ENCODE measurements around the gene MAPKAPK2.
A peak's percentile ranks its signal among the peaks of the same experiment; 100 is the strongest.

Gene MAPKAPK2

DNA sequence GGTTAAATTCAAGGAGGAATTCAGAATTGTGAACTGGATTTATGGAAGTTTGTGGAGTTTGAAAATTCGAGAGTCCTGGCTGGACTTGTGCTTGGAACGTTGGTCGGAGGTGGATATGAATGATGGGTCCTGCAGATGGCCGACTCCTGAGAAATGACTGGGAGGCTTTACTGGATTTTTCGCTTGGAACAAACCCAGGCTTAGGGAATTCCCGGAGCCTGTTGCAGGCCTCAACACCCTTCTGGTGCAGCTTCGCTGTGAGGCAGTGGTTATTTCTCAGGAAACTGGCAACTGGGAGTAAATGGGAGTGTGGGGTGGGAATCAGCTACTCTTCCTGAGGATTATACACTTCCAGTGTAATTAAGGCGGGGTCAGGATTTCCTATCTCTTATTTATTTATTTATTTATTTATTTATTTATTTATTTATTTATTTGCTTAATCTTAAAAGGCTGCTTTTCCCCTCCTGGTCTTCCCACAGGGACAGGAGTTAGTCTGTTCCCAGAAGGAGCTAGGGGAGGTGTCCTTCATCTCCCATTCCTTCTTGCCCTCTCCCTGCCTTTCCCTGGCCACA, 21.1 kb downstream of the MAPKAPK2 start:
- DNase-seq, result no peak

DNA sequence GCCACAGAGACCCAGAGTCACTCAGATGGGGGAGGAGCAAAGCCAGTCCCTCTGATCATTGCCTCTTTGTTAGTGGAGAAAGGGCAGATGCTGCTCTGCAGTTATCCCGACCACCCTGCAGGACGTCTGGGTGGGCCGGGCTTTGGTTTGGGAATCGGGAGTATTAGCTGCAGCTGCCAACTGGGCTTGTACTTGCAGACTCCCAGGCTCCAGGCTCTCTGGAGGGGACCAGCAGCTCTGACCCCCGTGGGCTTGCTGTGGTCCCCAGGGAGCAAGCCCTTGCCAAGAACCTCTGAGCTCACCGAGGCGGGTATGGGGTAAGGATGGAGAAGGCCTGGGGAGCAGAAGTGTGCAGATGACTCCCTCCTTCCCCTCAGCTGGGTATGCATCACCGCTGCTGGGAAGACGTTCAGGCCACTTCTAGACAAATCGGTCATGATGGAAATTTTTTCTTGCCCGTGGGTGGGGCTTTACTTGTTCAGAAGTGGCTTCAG, 21.6 kb downstream of the MAPKAPK2 start:
- peak; percentile 66 to 72 for DNase-seq

DNA sequence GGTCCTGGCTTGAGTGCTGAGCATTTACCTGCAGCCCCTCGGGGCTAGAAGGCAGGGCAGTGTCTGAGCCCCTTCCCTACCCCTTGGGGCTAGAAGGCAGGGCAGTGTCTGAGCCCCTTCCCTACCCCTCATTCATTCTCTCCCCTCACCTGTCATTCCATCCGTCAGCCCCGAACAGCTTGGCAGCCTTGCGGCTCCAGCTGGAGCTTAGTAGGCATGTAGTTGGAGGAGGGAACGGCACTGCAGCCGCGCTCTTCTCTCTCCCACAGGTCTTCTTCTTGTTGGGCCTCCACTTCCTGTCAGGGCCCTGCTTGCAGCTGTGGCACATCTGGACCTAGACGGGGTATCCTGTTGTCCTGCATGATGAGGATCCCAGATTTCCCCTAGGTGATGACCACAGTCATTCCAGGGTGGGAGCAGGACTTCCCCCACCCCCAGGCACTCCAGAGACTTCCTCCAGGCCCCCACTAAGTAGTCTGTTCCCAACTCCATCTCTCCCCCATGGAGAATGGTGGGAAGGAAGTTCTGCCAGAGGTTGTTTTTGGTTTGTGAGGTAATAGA, 22.2 kb downstream of the MAPKAPK2 start:
- no peak for DNase-seq

DNA sequence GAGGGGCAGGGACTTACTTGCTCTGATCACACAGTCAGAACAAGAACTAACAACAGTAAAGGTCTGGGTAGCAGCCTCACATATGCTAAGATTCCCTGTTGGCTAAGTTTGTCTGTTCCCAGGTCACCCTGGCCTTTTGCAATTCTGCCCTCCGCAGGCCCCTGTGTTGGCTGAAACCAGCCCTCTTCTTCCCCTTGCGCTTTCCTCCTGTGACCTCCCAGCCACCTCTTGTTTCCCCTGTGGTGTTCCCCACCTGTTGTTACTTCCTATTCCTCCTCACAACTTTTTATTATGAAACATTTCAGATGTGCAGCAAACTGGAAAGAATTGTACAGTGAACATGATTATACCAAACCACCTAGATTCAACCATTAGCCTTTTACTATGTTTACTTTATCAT, 23.4 kb downstream of the MAPKAPK2 start:
- no peak for DNase-seq

DNA sequence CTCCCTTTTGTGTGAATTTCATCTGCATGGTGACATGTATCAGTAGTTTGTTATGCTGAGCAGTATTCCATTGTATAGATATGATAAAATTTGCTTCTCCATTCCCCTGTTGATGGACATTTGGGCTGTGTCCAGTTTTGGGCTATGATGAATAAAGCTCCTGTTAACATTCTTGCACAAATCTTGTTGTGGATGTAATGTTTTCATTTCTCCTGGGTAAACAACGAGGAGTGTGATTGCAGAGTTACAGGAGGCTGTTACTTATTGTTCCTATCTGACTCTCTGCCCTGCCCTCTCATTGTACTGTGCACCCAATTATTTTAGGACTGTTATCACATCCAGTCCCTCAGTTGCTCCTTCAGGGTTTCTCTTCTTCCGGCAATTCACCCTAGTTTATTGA, 24.2 kb downstream of the MAPKAPK2 start:
- DNase-seq, result no peak

DNA sequence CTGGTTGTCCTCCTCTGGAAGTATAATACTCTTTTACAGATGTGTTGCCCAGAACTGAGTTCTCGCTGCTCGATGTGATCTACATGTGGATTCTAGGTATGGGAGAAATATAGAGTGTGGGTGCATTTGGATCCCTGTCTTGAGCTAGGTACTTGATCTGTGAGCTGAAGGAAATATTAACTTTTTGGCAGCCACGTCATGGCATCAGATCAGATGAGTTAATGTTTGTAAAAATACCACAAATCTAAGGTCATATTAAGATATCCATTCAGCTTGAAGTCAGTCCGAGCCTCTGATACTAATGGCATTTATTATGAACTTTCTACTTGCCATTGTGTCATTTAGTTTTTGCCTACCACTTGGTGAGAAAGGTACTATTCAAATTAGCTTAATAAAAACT, 24.6 kb downstream of the MAPKAPK2 start:
- no peak for DNase-seq

DNA sequence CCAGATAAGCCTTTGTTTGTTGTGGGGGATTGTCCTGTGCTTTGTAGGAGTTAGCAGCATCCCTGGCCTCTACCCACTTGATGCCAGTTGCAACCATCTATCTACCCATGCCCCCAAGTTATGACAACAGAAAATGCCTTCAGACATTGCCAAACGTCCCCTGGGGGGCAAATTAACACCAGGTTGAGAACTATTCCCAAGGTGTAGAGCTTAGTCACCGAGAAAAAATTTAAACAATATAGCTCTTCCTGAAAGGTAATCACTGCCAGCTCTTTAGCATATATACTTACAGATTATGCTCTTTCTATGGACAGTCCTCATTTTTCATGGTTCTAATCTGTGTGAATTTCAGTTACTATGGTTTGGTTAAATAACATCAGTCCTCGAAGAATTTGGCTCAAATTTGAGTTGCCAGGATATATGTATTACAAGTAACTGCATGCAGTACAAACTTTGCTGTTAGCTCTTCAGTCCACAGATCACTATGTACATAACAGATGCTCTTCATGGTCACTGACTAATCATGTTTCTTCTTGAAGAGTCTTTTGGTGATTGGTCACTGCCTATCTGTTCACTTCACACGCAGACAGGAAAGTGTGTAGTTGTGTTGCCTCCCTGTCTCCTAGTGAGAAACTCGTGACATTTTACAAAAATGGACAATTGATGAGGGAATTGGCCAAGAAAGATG, 25.2 kb downstream of the MAPKAPK2 start:
- DNase-seq, result no peak

DNA sequence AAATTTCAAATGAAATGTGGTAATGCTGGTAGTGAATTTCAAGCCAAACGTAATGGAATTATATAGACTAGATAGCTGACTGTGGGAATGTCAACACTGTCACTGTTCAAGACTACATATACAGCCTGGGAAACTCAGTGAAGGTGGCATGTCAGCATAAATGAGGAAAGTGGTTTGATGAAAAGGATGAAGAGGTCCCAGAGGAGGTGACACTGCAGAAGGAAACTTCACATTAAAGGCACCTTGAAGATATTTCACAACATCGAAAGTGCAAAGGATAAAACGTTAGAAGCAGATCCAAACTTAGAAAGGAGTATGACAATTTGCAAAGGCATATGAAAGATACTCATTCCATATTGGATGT, 25.7 kb downstream of the MAPKAPK2 start:
- no peak for DNase-seq

DNA sequence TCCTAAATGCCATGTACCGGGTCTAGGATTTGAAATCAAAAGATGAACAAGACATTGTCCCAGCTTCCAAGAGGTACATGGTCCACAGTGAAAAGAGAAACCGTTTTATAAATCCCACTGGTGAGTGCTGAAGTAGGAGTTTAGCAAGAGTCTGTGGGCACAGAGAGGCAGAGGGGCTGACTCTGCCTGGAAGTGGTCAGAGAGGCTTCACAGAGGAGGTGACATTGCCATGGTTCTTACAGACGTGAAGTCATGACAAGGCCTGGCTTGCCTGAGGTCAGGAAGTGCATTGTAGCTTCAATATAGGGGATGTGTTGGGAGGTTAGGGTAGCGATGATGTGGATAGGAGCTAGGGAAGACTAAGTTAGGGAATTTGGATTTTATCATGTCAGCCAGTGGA, 28.4 kb downstream of the MAPKAPK2 start:
- DNase-seq, result no peak

DNA sequence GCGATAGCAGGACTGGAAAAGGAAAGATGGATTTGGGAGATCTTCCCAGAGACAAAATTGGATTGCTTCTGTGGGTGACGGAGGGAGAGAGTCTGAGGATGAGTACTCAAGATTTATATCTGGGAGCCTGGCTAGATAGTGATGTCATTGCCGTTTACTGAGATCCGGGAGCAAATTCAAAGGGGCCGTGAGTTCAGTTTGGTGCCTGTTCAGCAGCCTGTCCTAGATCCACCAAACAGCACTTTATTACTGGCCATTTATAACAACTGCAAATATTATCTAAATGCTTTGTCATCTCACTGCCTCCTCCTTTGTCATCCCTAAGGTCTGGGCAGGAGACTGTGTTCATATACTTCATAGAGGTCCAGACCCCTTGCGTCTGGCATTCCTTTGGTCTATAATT, 29.2 kb downstream of the MAPKAPK2 start:
- no peak for DNase-seq

DNA sequence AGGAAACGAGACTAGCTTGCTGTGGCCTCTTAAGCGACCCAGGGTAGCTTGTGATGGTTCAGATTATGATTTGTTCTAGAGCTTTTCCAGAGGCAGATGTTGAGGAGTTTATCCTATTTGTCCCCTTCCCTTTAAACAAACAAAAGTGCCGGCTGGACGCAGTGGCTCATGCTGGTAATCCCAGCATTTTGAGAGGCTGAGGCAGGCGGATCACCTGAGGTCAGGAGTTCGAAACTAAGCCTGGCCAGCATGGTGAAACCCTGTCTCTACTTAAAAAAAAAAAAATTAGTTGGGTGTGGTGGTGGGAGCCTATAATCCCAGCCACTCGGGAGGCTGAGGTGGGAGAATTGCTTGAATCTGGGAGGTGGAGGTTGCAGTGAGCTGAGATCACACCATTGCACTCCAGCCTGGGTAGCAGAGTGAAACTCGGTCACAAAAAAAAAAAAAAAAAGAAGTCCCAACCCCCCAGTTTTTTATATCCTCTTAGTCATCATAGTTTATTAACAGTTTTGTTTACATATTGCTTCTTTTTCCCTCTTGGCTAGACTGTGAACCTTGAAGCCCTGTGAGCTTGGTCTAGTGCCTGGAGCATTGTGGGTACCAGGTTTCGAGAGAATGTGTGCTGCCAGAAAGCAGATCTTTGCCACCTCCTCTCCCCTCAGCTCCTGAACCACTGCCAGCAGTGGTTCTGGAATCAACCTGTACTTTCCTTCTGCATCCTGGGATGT, 29.8 kb downstream of the MAPKAPK2 start:
- DNase-seq, result no peak

DNA sequence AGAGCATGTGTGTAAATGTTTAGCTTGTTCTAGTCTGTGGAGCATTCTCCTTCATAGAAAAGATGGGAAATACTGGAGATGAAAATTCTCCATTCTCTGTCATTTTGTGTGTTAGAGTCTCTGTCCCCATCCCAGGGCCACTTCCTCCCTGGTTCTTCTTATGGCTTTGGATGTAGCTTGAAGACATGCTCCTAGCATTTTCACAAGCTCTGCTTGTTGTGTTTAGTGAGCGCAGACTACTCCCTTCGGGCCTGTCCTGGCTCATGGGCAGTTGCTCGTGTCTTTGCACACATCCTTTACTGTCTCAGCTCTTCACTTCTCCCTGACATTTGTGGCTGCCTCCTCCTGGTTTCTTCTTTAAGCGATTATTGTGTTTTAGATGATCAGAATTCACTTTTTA, 30.4 kb downstream of the MAPKAPK2 start:
- no peak for DNase-seq

DNA sequence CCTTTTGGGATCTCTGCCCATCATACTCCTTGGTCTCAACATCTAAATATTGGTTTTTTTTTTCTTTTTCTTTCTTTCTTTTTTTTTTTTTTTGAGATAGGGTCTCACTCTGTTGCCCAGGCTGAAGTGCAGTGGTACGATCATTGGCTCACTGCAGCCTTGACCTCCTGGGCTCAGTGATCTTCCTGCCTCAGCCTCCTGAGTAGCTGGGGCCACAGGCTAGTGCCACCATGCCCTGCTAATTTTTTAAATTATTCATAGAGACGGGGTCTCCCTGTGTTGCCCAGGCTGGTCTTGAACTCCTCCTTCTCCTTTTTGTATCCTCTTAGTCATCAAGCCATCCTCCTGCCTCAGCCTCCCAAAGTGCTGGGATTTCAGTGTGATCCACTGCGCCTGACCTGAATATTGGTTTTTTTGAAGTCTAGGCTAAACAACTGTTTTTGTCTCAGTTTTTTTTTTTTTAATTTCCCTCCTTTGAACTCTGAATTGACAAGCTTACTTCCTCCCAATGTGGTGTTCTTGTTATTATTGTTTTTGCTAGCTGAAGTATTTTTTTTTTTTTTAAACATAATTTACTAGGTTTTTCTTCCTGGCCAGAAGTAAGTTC, 30.9 kb downstream of the MAPKAPK2 start:
- DNase-seq, result no peak

DNA sequence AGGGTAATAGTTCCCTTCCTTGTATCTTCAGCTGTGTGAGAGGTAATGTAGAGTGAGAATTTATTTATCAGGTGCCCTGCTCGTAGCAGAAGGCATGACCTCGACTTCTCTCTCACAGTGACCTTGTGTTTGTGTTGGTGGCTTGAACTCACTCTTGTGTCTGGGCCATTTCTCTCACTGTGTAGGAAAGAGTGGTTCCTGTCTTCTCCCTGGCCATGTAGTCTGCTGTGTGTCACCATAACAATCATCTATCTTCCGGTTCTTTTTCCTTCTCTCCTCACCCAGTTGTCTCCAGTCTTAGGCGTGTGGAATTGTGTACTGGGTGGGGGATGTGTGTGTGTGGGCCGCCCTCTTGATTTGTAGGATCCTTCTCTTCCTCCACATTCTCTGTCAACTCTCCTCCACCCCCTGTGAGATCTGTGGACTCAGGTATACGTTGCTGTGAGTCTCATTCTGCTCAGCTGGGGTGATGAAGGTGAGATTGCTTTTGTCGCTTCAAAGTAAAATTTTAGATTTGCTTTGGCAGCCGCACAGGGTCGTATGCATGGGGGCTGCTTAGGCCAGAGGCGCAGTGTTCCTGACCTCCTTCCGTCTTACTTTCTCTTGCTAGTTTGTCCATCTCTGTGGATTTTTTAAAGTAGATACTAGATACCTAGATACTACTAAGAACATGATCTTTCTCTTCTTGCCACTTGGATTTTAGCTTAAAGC, 31.6 kb downstream of the MAPKAPK2 start:
- DNase-seq, result no peak

DNA sequence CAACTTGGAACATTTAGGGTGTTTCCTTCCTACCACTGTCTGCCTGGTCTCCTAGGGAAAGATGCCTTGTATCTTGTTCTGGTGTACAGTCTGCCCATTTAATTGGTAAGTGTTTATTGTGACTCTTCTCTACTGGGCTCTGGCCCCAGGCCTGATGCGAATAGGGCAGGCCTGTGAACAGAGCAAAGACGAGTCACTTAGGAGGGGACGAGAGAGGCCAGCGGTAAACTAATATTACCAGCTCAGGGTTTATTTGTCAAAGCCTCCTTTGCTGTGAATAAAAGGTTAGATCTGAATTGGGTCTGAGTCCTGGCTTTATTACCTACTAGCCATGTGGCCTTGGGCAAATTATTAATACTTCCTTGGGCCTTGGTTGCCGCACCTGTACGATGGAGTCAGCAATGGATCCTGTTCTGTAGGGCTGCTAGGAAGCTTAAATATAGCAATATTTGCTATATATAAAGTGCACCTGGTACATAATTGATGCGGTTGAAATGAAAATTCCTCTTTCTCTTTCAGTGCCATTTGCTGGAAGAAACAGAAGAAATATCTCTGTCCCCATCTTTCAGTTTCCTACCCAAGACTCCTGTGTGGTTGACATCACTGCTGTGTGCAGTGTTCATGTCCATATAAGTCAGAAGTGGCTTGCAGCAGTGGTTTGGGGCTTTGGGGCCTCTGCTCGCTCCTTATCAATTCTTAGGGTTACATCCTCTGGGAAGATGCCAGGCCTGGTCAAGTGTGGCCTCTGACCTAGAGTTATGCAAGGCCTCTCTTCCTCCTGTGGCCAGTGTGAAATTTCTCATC, 32.4 kb downstream of the MAPKAPK2 start:
- no peak for DNase-seq

DNA sequence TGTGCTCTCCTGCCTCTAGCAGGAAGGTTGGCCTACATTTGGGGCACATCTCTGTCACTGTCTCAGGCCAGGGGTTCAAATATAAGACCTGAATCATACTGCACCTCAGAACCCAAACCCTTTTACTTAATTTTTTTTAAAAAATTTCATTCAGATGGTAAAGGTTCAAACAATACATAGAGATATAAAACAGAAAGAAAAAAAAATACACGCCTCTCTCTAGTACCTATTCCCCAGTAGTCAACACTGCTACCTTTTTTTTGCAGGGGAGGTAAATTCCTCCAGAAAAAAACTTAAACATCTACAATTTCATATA, 32.9 kb downstream of the MAPKAPK2 start:
- no peak for DNase-seq

DNA sequence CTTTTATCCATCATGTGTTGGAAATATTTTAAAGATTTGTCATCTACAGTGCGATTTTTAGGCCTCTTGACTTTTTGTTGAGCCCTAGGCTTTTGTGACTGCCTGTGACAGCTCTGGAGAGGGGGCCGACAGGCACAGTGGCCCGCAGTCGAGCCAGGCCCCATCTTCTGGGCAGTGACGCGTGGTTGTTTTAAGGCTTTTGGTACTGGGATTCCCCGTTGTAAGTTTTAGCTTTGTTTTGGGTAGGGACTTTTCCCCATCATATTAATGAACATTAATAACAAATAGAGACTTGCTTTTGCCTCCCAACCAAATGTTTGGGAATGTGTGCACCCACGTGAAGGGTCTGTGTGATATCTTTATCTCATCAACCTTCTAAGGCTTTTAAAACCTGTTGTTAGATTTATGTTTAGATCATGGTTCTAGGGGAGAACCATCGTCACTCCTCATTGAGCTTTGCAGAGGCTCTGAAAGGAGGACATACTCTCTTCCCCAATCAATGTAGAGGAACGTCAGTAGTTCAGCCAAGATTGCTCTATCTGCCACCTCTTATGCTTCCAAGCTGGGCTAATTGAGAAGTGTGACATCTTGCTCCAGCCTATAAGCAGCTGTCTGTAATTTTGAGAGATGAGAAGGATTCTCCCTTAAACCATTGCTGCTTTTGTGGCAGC, 34.6 kb downstream of the MAPKAPK2 start:
- no peak for DNase-seq

DNA sequence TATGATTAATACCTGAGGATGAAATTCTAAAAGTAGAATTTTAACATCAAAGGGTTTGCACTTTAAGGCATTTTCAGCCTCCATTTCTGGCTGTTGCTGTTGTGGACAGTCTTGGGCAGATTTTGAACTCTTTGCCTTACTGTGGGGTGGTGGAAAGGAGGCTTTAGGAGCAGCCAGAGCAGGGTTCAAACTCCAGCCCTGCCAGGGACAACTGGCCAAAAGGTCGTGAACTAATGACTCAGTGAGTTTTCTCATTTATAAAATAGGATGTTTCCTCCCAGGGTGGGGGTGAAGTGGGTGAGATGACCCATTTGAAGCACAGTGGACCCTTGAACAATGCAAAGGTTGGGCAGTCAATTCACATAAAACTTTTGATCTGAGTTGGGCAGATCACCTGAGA, 36.7 kb downstream of the MAPKAPK2 start:
- no peak for DNase-seq

DNA sequence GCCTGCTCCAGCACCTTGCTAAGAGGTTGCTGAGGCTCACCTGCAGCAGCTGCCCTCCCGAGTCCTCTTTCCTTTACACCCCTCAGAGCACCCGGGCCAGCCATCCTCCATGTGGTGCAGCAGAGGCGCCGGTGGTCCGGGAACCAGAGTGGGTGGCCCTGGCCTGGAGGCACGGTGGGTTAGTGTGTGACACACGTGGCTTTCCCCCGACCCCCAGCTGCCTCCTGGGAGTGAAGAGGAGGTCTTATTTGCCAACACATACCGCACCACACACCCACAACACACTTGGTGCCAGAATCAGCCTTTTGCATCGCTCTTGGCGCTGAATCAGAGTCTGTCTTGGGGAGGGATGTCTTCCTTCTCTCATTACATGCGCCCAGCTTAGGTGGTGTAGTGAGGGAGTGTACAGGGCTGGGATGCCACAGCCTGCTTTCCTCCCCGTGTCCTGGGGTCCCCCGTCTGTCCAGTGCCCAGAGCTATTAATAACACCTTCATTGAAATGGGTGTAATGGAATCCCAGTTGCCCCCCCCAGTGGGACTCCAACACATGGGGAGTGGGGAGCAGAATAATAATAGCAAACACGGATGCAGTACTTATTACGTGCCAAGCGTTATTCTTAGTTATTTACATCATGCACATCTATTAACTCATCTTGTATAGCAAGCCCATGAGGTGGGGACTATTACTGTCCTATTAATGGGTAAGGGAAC, 38.2 kb downstream of the MAPKAPK2 start:
- DNase-seq, result no peak

DNA sequence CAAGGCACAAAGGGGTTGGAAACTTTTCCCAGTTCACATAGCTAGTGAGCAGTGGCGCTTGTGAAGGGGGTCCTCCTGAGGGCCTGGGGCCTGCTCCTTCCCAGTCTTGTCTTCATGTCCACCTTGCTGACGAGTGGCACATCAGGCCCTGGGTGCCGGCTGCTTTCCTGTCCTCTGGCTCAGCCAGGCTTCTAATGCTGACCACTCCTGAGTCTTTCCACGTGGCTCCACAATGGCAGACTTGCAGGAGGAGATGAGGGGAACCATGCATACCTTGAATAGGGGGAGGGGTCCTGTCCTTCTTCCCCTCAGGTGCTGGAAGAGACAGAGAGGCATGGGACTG, 38.7 kb downstream of the MAPKAPK2 start:
- DNase-seq, result no peak

Data from stimulated activated CD4-positive, alpha-beta T cell treated with anti-CD3 and anti-CD28 coated beads, Interleukin-2, amount 100 ng/mL, for 24 hours (primary cell).